Rectal smooth muscle tissue (tissue), 1 donor: ENCODE data around the gene CFAP20DC.

Experiments
- H3K27ac ChIP-seq: one replicate; pipeline ENCODE4 v1.7.0; 2013; ENCODE audit warnings: low read depth, low read length, inconsistent platforms
- H3K27me3 ChIP-seq: one replicate; pipeline ENCODE4 v1.7.0; 2013; ENCODE audit warnings: low read length; ENCODE audit not compliant: control insufficient read depth, insufficient read depth
- H3K36me3 ChIP-seq: one replicate; pipeline ENCODE4 v1.7.0; 2013; ENCODE audit warnings: low read length; ENCODE audit not compliant: control insufficient read depth, insufficient read depth
- H3K4me1 ChIP-seq: one replicate; pipeline ENCODE4 v1.7.0; 2013; ENCODE audit warnings: low read length; ENCODE audit not compliant: control insufficient read depth, insufficient read depth
- H3K4me3 ChIP-seq: one replicate; pipeline ENCODE4 v1.7.0; 2013; ENCODE audit warnings: low read length
- H3K9ac ChIP-seq: one replicate; pipeline ENCODE4 v1.7.0; 2013; ENCODE audit warnings: low read length

CFAP20DC gene

DNA sequence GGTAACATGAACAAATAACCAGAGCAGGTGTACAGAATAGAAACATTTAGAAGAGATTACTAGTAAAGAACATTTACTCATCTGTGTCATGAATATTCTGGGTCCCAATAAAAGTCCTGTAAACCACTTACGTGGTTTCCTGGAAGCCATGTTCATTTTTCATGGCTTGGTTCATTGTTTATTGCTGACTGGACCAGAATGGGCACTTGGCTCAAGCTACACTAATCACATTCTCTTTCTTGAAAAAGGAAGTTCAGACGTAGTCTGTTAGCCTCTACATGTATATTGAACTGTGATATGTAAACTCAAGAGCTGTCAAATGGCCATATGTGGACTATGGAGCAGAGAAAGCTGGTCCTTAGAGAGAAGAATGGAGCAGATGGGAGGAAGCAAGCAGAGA lies 244.9 kb downstream of the CFAP20DC start:
- H3K4me3 ChIP-seq: no peak overlapping the region
- H3K9ac ChIP-seq: no peak overlapping the region
- H3K27ac ChIP-seq: no peak overlapping the region
- H3K4me1 ChIP-seq: no peaks in the 10 kb centered on the region
- H3K27me3 ChIP-seq: no peaks in the 10 kb centered on the region
- H3K36me3 ChIP-seq: no peaks in the 10 kb centered on the region

DNA sequence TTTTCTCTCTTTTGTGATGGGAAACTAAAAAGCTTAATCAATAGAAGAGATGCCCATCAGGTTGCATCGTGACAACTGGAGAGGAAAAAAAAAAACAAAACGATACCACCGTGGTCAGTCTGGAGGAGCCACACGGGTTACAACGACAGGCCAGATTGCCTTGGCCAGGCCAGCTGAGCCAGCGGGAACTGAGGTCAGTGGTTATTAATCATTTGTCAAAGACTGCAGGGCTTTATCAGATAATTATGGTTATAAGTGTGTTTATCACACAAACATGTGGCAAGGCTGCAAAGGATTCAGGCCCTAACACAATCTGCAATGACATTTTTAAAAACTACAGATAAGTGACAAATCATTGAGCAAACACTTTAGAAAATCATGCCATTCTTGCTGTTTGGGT lies 248.3 kb downstream of the CFAP20DC start:
- Histone ChIP-seq H3K36me3 (no peaks in the 10 kb centered on the region), H3K4me1 (no peaks in the 10 kb centered on the region), H3K27ac (no peak overlapping the region), H3K4me3 (no peak overlapping the region), H3K9ac (no peak overlapping the region), H3K27me3 (no peaks in the 10 kb centered on the region)

DNA sequence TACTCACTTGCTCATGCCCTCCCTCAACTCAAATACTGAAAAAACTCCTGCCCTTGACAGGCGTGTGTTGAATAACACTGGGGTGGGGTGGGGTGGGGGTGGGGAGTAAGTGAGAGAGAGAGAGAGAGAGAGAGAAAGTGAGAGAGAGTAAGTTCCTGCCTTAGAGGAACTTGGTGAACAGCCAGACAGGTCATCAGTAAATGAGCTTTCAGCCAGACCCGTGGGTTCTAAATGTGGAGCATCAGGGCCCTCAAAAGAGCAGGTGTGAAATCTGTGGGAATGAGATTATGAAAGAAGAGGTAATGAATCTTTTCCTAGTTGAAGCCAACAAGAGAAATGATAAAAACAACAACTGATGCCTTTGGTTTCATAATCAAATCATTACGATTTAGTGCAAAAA lies 248.9 kb downstream of the CFAP20DC start:
- H3K9ac ChIP-seq: no peak overlapping the region
- H3K4me1 ChIP-seq: no peaks in the 10 kb centered on the region
- H3K36me3 ChIP-seq: no peaks in the 10 kb centered on the region
- no peak overlapping the region for H3K27ac ChIP-seq
- H3K4me3 ChIP-seq: no peak overlapping the region
- no peaks in the 10 kb centered on the region for H3K27me3 ChIP-seq

- no peak overlapping the region for H3K9ac ChIP-seq
- no peaks in the 10 kb centered on the region for H3K4me1 ChIP-seq
- no peak overlapping the region for H3K27ac ChIP-seq
- H3K36me3 ChIP-seq: no peaks in the 10 kb centered on the region
- no peak overlapping the region for H3K4me3 ChIP-seq
- H3K27me3 ChIP-seq: no peaks in the 10 kb centered on the region
Observed at GRCh38 chr3:58800032-58800431, 249.8 kb downstream of the CFAP20DC start.

DNA sequence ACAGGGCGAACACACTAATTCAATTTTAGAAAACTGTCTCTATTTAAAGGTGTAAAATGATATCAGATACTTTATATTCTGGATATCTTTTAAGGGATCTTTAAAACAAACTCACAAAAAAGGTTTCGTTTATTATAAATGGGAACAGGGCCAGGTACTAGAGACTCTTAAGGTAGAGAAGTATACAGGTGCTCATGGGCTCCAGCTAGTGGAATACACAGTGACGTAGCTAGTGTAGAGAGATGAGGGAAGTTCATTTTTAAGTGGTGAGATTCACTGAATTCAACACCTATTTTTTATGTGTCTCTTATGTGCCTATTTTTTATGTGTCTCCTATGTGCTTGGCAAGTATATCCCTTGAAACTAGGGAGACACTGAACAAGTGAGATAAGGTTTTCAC lies 250.6 kb downstream of the CFAP20DC start:
- Histone ChIP-seq H3K27me3 (no peaks in the 10 kb centered on the region), H3K36me3 (no peaks in the 10 kb centered on the region), H3K4me3 (no peak overlapping the region), H3K27ac (no peak overlapping the region), H3K4me1 (no peaks in the 10 kb centered on the region), H3K9ac (no peak overlapping the region)

- Histone ChIP-seq H3K4me1 (no peaks in the 10 kb centered on the region), H3K36me3 (no peaks in the 10 kb centered on the region), H3K9ac (no peak overlapping the region), H3K27ac (no peak overlapping the region), H3K27me3 (no peaks in the 10 kb centered on the region), H3K4me3 (no peak overlapping the region)
Observed at GRCh38 chr3:58798312-58798711, 251.5 kb downstream of the CFAP20DC start.

- no peak overlapping the region for H3K27ac ChIP-seq
- no peak overlapping the region for H3K4me3 ChIP-seq
- H3K4me1 ChIP-seq: no peaks in the 10 kb centered on the region
- H3K9ac ChIP-seq: no peak overlapping the region
- H3K36me3 ChIP-seq: no peaks in the 10 kb centered on the region
- H3K27me3 ChIP-seq: no peaks in the 10 kb centered on the region
Observed at GRCh38 chr3:58794750-58795149, 255.1 kb downstream of the CFAP20DC start.

GRCh38 chr3:58793938-58794337 lies 255.9 kb downstream of the CFAP20DC start:
- no peaks in the 10 kb centered on the region for H3K4me1 ChIP-seq
- no peaks in the 10 kb centered on the region for H3K36me3 ChIP-seq
- H3K9ac ChIP-seq: no peak overlapping the region
- no peaks in the 10 kb centered on the region for H3K27me3 ChIP-seq
- H3K27ac ChIP-seq: no peak overlapping the region
- H3K4me3 ChIP-seq: no peak overlapping the region

DNA sequence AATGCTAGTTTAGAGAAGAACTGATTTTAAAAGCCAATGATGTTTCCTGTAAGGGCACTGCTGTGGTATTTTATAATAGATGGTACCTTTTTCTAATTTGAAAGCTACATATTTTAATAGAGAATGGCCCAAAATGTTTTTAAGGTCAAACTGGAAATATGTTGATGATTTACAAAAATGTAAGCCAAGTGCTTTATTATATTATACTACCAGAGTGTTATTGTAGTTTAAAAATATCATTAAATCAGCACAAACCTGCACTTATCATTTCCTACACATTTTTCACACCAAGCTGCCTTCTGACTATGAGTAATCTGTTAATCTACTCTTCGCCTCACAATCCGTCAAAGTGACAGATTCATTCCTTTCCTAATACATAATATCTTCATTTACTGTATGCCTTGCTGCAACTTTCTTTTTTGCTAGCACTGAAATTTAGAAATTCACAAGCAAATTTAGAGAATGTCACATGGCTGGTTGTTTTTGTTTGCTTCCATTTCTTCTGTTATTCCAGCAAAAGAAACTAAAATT lies 256.8 kb downstream of the CFAP20DC start:
- no peaks in the 10 kb centered on the region for H3K27me3 ChIP-seq
- H3K27ac ChIP-seq: no peak overlapping the region
- no peak overlapping the region for H3K4me3 ChIP-seq
- H3K4me1 ChIP-seq: no peaks in the 10 kb centered on the region
- no peak overlapping the region for H3K9ac ChIP-seq
- no peaks in the 10 kb centered on the region for H3K36me3 ChIP-seq

GRCh38 chr3:58789385-58789784 lies 260.4 kb downstream of the CFAP20DC start:
- no peaks in the 10 kb centered on the region for H3K4me1 ChIP-seq
- H3K27ac ChIP-seq: no peak overlapping the region
- H3K4me3 ChIP-seq: no peak overlapping the region
- no peaks in the 10 kb centered on the region for H3K36me3 ChIP-seq
- H3K9ac ChIP-seq: no peak overlapping the region
- H3K27me3 ChIP-seq: no peaks in the 10 kb centered on the region

GRCh38 chr3:58784888-58785287 lies 264.9 kb downstream of the CFAP20DC start:
- H3K9ac ChIP-seq: no peak overlapping the region
- no peak overlapping the region for H3K4me3 ChIP-seq
- no peaks in the 10 kb centered on the region for H3K4me1 ChIP-seq
- H3K27me3 ChIP-seq: no peaks in the 10 kb centered on the region
- no peak overlapping the region for H3K27ac ChIP-seq
- no peaks in the 10 kb centered on the region for H3K36me3 ChIP-seq

DNA sequence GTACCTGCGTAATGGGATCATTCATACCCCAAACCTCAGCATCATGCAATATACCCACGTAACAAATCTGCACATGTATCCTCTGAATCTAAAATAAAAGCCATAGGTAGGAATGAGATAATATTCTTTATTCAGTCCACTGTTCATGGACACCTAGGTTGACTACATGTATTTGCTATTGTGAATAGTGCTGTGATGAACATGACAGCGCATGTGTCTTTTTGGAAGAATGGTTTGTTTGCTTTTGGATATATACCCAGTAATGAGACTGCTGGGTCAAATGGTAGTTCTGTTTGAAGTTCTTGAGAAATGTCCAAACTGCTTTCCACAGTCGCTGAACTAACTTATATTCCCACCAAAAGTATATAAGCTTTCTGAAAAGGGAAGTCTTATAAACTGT lies 265.4 kb downstream of the CFAP20DC start:
- no peak overlapping the region for H3K27ac ChIP-seq
- no peak overlapping the region for H3K4me3 ChIP-seq
- no peaks in the 10 kb centered on the region for H3K4me1 ChIP-seq

DNA sequence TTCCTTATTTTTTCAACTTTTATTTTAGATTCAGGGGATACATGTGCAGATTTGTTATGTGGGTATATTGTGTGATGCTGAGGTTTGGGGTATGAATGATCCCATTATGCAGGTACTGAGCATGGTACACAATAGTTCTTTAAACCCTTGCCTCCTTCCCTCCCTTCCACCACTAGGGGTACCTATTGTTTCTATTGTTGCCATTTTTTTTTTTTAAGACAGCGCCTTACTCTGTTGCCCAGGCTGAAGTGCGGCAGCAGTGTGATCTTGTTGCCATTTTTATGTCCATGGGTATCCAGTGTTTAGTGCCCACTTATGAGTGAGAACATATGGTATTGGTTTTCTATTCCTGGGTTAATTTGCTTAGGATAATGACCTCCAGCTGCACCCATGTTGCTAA lies 266.0 kb downstream of the CFAP20DC start:
- Histone ChIP-seq H3K27me3 (no peaks in the 10 kb centered on the region), H3K4me3 (no peak overlapping the region), H3K36me3 (no peaks in the 10 kb centered on the region), H3K4me1 (no peaks in the 10 kb centered on the region), H3K27ac (no peak overlapping the region), H3K9ac (no peak overlapping the region)

More for the DNA sequence above, 265.4 kb downstream of the CFAP20DC start:
- Histone ChIP-seq H3K9ac (no peak overlapping the region), H3K36me3 (no peaks in the 10 kb centered on the region), H3K27me3 (no peaks in the 10 kb centered on the region)
